ENCODE data around the gene NME2.

DNA sequence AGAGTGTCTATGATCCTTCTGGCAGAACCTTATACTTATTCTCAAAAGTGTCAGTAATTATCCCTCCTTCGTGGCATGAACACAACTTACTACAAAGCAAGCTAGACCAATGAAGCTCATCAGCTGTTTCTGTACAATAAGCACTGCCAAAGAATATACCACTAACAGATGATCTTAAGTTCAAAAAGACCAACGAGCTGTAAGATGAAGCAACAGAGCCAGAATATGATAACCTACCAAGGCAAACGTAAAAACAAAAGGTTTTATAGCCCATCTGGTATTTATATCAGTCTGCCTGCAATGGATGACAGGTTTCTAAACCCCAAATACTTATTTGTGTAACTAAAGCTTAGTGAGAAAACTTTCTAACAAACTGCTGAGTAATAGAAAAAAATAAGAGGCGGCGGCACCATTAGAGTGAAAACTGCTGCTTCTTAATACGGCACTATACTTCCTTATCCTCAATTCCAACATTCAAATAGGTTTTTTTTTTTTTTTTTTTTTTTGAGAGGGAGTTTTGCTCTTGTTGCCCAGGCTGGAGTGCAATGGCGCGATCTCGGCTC, 22.1 kb downstream of the NME2 start:
- TF ChIP-seq RBBP5 (conservative IDR thresholded peaks at IDR 0.05), result no peak
- TF ChIP-seq CREM (IDR thresholded peaks at IDR 0.05; ENCODE audit: low read depth), result no peak
- TF ChIP-seq KDM1A (IDR thresholded peaks at IDR 0.05; ENCODE audit: borderline replicate concordance), result no peak
- TF ChIP-seq, protein P1, sequence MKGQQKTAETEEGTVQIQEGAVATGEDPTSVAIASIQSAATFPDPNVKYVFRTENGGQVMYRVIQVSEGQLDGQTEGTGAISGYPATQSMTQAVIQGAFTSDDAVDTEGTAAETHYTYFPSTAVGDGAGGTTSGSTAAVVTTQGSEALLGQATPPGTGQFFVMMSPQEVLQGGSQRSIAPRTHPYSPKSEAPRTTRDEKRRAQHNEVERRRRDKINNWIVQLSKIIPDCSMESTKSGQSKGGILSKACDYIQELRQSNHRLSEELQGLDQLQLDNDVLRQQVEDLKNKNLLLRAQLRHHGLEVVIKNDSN (IDR thresholded peaks at IDR 0.05; ENCODE audit: borderline replicate concordance, extremely low read length, insufficient read depth, low read depth, low read length), result no peak

All from GM12878 (cell line).